ENCODE measurements around the gene DEFB128.
"Not testable (repeated sequence)": the region's sequence is repeated elsewhere in the genome, so short reads cannot be mapped to it uniquely, and the experiment has no call there.

Gene DEFB128

DNA sequence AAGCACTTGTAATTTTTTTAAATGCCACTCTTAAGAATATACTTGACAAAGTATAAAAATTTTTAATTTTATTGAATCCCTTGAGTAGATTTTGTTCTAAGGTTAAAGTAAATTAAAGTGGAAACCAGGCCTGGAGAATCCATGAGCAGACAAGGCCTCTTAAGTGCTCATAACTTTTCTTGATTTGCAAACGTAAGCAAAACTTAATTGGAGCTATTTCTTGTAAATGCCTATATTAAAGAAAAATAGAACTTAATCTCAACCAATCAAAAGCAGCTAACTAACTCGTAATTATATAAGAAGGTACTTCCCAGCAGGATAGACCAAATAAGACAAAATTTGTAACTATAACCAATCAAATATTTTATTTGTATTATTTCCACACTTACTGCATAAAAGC, 24.9 kb upstream of the DEFB128 start (continued):
- TF ChIP-seq, protein P1, sequence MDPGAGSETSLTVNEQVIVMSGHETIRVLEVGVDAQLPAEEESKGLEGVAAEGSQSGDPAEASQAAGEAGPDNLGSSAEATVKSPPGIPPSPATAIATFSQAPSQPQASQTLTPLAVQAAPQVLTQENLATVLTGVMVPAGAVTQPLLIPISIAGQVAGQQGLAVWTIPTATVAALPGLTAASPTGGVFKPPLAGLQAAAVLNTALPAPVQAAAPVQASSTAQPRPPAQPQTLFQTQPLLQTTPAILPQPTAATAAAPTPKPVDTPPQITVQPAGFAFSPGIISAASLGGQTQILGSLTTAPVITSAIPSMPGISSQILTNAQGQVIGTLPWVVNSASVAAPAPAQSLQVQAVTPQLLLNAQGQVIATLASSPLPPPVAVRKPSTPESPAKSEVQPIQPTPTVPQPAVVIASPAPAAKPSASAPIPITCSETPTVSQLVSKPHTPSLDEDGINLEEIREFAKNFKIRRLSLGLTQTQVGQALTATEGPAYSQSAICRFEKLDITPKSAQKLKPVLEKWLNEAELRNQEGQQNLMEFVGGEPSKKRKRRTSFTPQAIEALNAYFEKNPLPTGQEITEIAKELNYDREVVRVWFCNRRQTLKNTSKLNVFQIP (CRISPR knock-in tag; IDR thresholded peaks at IDR 0.05; ENCODE audit: borderline replicate concordance, low read depth): no peak

DNA sequence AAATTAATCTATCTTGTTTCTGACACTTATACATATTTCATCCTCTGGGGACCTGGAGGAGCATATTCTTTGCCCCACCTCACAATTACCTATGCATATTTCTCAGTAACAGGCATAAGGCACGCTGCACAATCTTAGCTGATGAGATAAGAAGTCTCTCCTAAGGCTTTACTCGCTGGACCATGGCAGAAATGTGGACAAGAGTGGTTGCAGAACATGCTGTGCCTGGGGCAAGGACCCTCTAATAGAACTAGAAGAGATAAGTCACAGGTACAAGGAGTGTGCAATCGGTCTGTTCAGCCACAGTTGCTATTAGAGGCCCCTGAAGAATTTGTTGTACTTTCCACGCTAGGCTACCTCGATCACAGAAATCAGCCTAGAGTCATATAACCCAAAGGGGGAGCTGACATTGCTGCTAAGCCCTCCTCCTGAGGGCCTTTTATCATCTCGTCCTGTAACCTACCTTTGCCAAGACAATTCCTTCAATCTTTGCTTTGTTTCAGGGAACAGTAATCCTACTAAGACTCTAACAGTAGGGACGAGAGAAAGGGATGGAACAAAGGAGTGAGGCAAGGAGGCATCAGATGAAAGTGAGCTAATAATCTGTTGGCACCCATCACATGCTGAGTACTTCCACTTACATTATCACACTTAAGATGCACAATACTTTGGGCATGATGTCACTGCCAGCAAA, 21.4 kb upstream of the DEFB128 start:
- TF ChIP-seq RARB (CRISPR knock-in tag; IDR thresholded peaks at IDR 0.05) (no peak), ZFP30 (CRISPR knock-in tag; IDR thresholded peaks at IDR 0.05) (no peak), PPARA (CRISPR knock-in tag; IDR thresholded peaks at IDR 0.05; ENCODE audit: borderline replicate concordance) (no peak), BACH2 (CRISPR knock-in tag; IDR thresholded peaks at IDR 0.05; ENCODE audit: borderline replicate concordance) (no peak), ZNF565 (CRISPR knock-in tag; conservative IDR thresholded peaks at IDR 0.05; ENCODE audit: low read depth) (no peak), ESRRG (CRISPR knock-in tag; IDR thresholded peaks at IDR 0.05) (no peak), ZC3H10 (CRISPR knock-in tag; IDR thresholded peaks at IDR 0.05) (no peak)
- no peak for ATAC-seq

DNA sequence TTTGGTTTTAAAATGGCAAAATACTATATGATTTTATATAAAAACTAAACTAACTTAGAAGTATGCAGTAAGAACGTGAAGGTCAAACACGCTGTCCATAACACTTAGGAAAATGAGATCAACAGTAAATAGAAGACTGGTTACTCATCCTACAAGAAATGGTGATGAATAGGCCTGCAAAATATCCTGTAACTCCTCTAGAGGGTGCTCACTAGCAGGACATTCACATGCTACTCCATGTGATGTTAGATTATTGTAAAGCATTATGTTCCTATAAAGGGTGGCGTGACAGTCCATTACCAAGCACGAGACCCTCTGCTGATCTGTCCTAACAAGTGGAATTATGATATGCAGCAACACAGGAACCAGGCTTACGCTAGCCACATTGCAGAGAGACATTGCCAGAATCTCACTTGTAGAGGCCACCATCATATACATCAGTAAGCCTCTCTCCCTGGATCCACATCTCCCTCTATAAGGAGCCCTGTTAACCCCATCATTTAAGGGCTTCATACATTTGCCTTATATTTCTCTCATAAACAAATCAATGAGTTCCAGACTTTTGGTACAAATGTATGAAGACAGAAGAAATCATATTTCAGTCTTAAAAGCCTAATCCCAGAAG, 19.5 kb upstream of the DEFB128 start:
- TF ChIP-seq ZFP3 (CRISPR knock-in tag; IDR thresholded peaks at IDR 0.05) (no peak), BACH2 (CRISPR knock-in tag; IDR thresholded peaks at IDR 0.05; ENCODE audit: borderline replicate concordance) (no peak), TCF4 (CRISPR knock-in tag; IDR thresholded peaks at IDR 0.05; ENCODE audit: borderline replicate concordance) (no peak), ESRRG (CRISPR knock-in tag; IDR thresholded peaks at IDR 0.05) (no peak), PPARA (CRISPR knock-in tag; IDR thresholded peaks at IDR 0.05; ENCODE audit: borderline replicate concordance) (no peak), ZNF70 (CRISPR knock-in tag; IDR thresholded peaks at IDR 0.05) (no peak), CSDC2 (CRISPR knock-in tag; IDR thresholded peaks at IDR 0.05) (no peak), GLIS3 (CRISPR knock-in tag; IDR thresholded peaks at IDR 0.05) (no peak), ZFP30 (CRISPR knock-in tag; IDR thresholded peaks at IDR 0.05) (no peak), ARNTL (CRISPR knock-in tag; IDR thresholded peaks at IDR 0.05; ENCODE audit: borderline replicate concordance, low read depth) (no peak), TOX (CRISPR knock-in tag; IDR thresholded peaks at IDR 0.05; ENCODE audit: borderline replicate concordance) (no peak), ISL1 (CRISPR knock-in tag; IDR thresholded peaks at IDR 0.05) (no peak), OSR1 (CRISPR knock-in tag; IDR thresholded peaks at IDR 0.05) (no peak), ZC3H10 (CRISPR knock-in tag; IDR thresholded peaks at IDR 0.05) (no peak)
- TF ChIP-seq, protein P2, sequence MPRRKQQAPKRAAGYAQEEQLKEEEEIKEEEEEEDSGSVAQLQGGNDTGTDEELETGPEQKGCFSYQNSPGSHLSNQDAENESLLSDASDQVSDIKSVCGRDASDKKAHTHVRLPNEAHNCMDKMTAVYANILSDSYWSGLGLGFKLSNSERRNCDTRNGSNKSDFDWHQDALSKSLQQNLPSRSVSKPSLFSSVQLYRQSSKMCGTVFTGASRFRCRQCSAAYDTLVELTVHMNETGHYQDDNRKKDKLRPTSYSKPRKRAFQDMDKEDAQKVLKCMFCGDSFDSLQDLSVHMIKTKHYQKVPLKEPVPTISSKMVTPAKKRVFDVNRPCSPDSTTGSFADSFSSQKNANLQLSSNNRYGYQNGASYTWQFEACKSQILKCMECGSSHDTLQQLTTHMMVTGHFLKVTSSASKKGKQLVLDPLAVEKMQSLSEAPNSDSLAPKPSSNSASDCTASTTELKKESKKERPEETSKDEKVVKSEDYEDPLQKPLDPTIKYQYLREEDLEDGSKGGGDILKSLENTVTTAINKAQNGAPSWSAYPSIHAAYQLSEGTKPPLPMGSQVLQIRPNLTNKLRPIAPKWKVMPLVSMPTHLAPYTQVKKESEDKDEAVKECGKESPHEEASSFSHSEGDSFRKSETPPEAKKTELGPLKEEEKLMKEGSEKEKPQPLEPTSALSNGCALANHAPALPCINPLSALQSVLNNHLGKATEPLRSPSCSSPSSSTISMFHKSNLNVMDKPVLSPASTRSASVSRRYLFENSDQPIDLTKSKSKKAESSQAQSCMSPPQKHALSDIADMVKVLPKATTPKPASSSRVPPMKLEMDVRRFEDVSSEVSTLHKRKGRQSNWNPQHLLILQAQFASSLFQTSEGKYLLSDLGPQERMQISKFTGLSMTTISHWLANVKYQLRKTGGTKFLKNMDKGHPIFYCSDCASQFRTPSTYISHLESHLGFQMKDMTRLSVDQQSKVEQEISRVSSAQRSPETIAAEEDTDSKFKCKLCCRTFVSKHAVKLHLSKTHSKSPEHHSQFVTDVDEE (CRISPR knock-in tag; IDR thresholded peaks at IDR 0.05): no peak
- TF ChIP-seq, protein P1 (CRISPR knock-in tag; IDR thresholded peaks at IDR 0.05; ENCODE audit: borderline replicate concordance, low read depth): no peak
- TF ChIP-seq, protein P3, sequence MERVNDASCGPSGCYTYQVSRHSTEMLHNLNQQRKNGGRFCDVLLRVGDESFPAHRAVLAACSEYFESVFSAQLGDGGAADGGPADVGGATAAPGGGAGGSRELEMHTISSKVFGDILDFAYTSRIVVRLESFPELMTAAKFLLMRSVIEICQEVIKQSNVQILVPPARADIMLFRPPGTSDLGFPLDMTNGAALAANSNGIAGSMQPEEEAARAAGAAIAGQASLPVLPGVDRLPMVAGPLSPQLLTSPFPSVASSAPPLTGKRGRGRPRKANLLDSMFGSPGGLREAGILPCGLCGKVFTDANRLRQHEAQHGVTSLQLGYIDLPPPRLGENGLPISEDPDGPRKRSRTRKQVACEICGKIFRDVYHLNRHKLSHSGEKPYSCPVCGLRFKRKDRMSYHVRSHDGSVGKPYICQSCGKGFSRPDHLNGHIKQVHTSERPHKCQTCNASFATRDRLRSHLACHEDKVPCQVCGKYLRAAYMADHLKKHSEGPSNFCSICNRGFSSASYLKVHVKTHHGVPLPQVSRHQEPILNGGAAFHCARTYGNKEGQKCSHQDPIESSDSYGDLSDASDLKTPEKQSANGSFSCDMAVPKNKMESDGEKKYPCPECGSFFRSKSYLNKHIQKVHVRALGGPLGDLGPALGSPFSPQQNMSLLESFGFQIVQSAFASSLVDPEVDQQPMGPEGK (CRISPR knock-in tag; IDR thresholded peaks at IDR 0.05; ENCODE audit: borderline replicate concordance): no peak
- TF ChIP-seq, protein P4, sequence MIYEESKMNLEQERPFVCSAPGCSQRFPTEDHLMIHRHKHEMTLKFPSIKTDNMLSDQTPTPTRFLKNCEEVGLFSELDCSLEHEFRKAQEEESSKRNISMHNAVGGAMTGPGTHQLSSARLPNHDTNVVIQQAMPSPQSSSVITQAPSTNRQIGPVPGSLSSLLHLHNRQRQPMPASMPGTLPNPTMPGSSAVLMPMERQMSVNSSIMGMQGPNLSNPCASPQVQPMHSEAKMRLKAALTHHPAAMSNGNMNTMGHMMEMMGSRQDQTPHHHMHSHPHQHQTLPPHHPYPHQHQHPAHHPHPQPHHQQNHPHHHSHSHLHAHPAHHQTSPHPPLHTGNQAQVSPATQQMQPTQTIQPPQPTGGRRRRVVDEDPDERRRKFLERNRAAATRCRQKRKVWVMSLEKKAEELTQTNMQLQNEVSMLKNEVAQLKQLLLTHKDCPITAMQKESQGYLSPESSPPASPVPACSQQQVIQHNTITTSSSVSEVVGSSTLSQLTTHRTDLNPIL (CRISPR knock-in tag; IDR thresholded peaks at IDR 0.05; ENCODE audit: low read depth): no peak
- peak; percentile 97 for ATAC-seq

DNA sequence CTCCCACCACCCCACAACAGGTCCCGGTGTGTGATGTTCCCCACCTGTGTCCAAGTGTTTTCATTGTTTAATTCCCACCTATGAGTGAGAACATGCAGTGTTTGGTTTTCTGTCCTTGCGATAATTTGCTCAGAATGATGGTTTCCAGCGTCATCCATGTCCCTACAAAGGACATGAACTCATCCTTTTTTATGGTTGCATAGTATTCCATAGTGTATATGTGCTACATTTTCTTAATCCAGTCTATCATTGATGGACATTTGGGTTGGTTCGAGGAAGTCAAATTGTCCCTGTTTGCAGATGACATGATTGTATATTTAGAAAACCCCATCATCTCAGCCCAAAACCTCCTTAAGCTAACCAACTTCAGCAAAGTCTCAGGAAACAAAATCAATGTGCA, 14.1 kb upstream of the DEFB128 start:
- ATAC-seq: not testable (repeated sequence)
